HG03558 (cell line): ENCODE data around the gene ELMOD3.
A peak's percentile ranks its signal among the peaks of the same experiment; 100 is the strongest.
"Not testable (repeated sequence)": the region's sequence is repeated elsewhere in the genome, so short reads cannot be mapped to it uniquely, and the experiment has no call there.

Experiments used
- ATAC-seq: cut with Tn5 transposase; IDR thresholded peaks from one replicate; pipeline ENCODE4 v1.9.1; 2021; ENCODE audit warnings: moderate number of reproducible peaks; ENCODE audit not compliant: unreplicated experiment; ENCODE audit errors: extremely low read depth

ELMOD3 gene

GRCh38 chr2:85354286-85355072 is at the start of gene ELMOD3, which contains the start of gene RETSAT:
Gene ELMOD3 (plus strand): TSS chr2:85354769. CDS start chr2:85357199, 2,430 bp downstream.
Gene RETSAT (minus strand): TSS chr2:85354528. CDS start chr2:85354507, 21 bp downstream.
- peak; percentile 91 for ATAC-seq

- no peak for ATAC-seq
These were observed 47.1 kb upstream of the ELMOD3 start for GRCh38 chr2:85307527-85307897.

GRCh38 chr2:85308201-85308600 is 46.4 kb upstream of the ELMOD3 start:
- ATAC-seq, result no peak

GRCh38 chr2:85308896-85309555 is 45.5 kb upstream of the ELMOD3 start:
- no peak for ATAC-seq

DNA sequence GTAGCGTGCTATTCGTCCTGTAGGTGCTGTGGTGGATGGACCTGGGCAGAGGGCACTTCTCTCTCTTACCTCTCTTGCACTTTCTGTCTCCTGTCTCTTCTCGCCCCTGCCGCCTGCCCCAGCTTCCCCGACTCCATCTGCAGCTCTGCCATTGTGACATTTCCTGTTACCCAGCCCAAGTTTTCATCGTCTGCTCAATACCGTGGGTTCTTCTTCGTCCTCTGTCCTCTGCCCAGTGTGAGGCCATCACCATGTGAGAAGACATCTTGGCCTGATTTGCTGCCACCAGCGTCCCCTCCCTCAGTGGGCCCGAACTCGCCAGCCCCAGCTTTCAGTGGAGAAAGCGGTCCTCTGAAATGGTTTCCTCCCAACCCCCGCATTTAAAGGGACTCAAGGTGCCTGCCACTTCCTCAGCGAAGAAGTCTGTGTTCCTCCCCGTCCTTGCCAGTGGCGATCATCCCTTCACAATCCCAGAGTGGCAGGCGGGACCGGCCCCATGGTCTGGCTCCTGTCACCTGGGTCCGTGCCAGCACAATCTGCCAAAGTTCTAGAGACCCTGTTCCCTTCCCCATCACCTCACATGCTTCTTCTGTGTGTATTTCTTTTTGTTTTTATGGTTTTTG is 44.8 kb upstream of the ELMOD3 start:
- no peak for ATAC-seq

- no peak for ATAC-seq
These were observed 44.2 kb upstream of the ELMOD3 start for GRCh38 chr2:85310330-85310729.

DNA sequence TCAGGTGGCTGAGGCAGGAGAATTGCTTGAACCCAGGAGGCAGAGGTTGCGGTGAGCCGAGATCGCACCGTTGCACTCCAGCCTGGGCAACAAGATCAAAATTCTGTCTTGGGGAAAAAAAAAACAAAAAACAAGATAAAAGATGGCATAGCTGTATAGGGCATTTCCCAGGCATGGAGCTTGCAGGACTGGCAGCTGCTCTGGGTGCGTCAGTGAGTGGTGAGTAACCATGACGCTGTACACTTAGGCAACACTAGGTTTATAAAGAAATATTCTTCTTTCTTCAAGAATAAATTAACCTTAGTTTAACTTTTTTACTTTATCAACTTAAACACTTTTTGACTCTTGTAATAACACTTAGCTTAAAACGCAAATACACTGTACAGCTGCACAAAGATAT is 42.2 kb upstream of the ELMOD3 start:
- no peak for ATAC-seq

DNA sequence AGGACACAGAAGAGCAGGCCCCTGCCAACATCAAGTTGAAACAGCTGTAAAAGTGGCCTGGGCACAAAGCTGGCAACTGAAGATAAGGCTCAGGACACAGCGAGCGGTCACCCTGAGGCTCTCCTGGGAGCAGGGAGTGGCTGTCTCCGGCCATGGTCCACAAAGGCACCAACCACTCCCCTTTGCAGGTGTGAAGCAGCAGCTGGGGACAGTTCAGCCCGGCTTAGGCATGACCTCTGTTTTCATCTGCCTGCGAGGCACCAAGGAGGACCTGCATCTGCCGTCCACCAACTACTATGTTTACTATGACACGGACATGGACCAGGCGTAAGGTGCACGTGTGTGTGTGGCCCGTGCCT is 39.7 kb upstream of the ELMOD3 start:
- ATAC-seq, result no peak

DNA sequence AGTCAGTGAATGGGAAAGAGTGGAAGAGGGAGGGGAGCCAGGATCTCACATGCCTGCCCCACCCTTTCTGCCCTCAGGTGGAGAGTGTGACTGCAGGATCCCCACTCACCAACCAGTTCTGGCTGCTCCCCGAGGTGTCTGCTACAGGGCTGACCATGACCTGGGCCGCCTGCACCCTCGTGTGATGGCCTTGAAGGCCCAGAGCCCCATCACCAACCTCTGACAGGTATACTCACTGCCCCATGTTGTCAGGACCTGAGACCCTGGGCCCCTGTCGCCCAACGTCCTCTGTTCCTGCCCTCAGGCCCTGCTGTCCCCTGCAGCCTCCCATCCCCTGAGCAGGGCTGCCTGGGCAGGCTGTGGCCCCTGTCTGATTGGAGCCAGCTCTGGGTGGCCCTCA is 38.6 kb upstream of the ELMOD3 start:
- not testable (repeated sequence) for ATAC-seq

GRCh38 chr2:85318222-85319074 is 36.1 kb upstream of the ELMOD3 start:
- no peak for ATAC-seq

DNA sequence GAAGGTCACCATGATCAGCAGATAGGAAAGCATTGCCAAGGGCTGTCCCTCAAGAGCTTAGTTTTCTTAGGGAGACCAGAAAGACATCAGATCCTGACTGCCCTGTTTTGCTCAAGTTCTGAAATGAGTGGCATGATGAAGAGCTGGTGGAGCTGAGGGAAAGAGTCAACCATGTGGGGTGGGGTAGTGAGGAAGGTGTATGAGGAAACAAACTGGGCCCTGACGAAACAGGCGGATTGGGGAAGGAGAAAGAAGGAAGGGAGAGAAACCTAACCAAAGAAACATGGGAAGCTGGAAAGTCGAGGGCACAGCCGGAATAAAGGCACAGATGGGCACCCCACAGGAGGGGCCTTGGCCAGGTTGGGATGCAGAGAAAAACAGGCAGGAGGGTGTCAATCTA is 34.8 kb upstream of the ELMOD3 start:
- ATAC-seq, result no peak

DNA sequence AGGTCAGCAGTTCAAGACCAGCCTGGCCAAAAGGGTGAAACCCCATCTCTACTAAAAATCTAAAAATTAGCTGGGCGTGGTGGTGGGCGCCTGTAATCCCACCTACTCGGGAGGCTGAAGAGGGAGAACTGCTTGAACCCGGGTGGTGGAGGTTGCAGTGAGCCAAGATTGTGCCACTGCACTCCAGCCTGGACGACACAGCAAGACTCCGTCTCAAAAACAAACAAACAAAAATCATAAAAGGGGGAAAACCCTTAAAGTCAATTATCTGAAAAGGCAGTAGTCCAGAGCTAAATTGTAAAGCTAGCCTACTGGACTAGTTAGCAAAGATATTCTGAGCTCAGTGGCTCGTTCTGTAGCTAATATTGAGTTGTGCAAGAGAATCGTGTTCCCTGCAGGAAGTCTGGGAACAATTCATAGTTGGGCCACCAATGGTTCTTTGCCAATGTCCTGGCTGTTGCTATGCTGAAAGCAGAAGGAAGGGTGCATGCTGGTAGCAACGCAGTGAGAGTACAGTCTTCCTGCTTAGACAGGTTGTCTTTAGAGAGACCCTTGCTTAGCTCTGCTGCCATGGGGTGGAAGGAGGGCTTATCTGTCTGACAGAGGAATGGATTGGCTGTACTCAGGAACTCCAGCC is 31.1 kb upstream of the ELMOD3 start:
- no peak for ATAC-seq

- ATAC-seq, result not testable (repeated sequence)
These were observed 30.6 kb upstream of the ELMOD3 start for GRCh38 chr2:85323988-85324367.

- ATAC-seq, result no peak
These were observed 29.7 kb upstream of the ELMOD3 start for GRCh38 chr2:85324639-85325465.

GRCh38 chr2:85325466-85325811 is 29.1 kb upstream of the ELMOD3 start:
- ATAC-seq, result no peak

DNA sequence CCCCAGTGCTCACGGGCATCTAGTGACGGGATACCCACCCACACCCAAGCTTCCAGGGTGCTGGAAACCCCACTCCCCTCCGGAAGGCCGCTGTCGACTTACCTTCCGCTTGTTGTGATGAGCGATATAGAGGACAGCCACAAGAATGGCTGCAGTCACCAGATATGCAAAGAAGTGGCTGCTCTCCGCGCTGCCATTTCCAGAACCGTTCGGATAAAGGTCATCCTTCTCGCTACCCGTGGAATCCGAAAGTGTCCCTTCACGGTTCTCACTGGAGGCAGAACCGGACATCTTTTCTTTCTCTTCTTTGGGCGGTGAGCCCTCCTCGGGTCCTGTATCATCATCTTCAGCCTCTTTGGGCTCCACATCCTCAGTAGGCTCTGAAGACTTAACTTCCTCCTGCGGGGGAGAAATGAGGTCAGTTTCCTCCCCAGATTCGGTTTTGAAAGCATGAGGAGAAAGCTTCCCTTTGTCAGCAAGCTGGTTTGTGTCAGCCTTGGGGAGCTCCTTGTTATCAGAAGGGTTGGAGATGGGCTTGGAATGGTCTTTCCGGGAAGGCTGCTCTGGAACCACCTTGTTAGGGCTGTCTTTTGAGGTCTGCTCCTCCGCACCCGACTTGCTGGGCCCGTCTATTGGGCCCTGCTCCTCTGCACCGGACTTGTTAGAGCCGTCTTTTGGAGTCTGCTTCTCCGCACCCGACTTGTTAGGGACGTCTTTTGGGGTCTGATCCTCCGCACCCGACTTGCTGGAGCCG is 28.0 kb upstream of the ELMOD3 start:
- ATAC-seq, result no peak

GRCh38 chr2:85327160-85327821 is 27.3 kb upstream of the ELMOD3 start:
- ATAC-seq, result no peak
